GM12892 (cell line): Measurements from ENCODE around the gene COG8.

Source experiments
- POLR2A ChIP-seq: IDR thresholded peaks from 2 replicates; pipeline ENCODE4 v1.6.1; 2011; ENCODE audit warnings: low read depth, low read length, control low read depth
- POLR2AphosphoS5 ChIP-seq: IDR thresholded peaks from 2 replicates; pipeline ENCODE4 v1.6.1; 2011; ENCODE audit warnings: low read depth, low read length, control low read depth
- TAF1 ChIP-seq: IDR thresholded peaks from 2 replicates; pipeline ENCODE4 v1.6.1; 2011; ENCODE audit warnings: low read depth, mild to moderate bottlenecking, control low read depth, low read length, borderline replicate concordance

DNA sequence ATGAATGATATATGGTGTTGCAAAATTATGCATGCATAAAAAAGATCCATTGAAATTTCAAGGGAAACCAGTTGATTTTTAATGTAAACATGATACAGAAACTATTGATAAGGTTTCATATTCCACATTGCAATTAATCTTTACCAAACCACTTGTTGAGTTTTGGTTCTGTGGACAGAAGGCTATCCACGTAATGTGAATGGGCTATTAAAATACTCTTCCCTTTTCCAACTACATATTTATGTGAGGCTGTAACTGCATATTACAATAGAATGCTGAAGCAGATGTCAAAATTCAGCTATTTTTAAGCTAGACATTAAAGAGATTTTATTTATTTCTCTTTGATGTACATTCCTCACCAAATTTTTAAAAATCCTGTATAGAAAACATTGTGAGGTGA is 62.0 kb downstream of the COG8 start:
- no peak for TF ChIP-seq POLR2A
- TF ChIP-seq POLR2AphosphoS5, result no peak
- TF ChIP-seq TAF1, result no peak
